Astrocyte (in vitro differentiated cells and primary cell): Measurements from ENCODE around the gene SORBS2. TPM values are rescaled to one million over a fixed set of nuclear protein-coding genes. Genes with fewer than 3 reads are reported as not detected.

Experiments
- DNase-seq: peaks from one replicate; pipeline ENCODE4 v3.0.0-alpha.2; 2010; ENCODE audit warnings: low read depth
- FAIRE-seq: peaks from 2 replicates; lab custom pipeline; 2011; peaks lifted over from hg19 to GRCh38; lab: Jason Lieb, UNC
- H2AFZ ChIP-seq: 2 replicates; pipeline ENCODE4 v1.6.0; 2012; ENCODE audit warnings: low read depth, low read length, inconsistent platforms
- H3K27ac ChIP-seq: 2 replicates; pipeline ENCODE4 v1.5.1; 2011; ENCODE audit warnings: low read depth, low read length, inconsistent platforms
- H3K27me3 ChIP-seq: 2 replicates; pipeline ENCODE4 v1.6.0; 2011; ENCODE audit warnings: low read length, inconsistent platforms; ENCODE audit not compliant: insufficient read depth
- H3K36me3 ChIP-seq: 2 replicates; pipeline ENCODE4 v1.5.1; 2011; ENCODE audit warnings: low read length, inconsistent platforms; ENCODE audit not compliant: insufficient read depth
- H3K4me1 ChIP-seq: 2 replicates; pipeline ENCODE4 v1.5.1; 2011; ENCODE audit warnings: low read length, inconsistent platforms; ENCODE audit not compliant: insufficient read depth
- H3K4me2 ChIP-seq: 2 replicates; pipeline ENCODE4 v1.6.0; 2012; ENCODE audit warnings: low read length, inconsistent platforms
- H3K4me3 ChIP-seq: 2 replicates; pipeline ENCODE4 v1.5.1; 2011; ENCODE audit warnings: low read depth, mild to moderate bottlenecking, low read length, inconsistent platforms; ENCODE audit not compliant: insufficient read depth
- H3K79me2 ChIP-seq: 2 replicates; pipeline ENCODE4 v1.6.0; 2012; ENCODE audit warnings: mild to moderate bottlenecking, low read length, inconsistent platforms; ENCODE audit not compliant: insufficient read depth
- H3K9ac ChIP-seq: 2 replicates; pipeline ENCODE4 v1.6.0; 2012; ENCODE audit warnings: mild to moderate bottlenecking, low read length, inconsistent platforms
- H3K9me3 ChIP-seq: 2 replicates; pipeline ENCODE4 v1.5.1; 2012; ENCODE audit warnings: low read depth, mild to moderate bottlenecking, low read length, inconsistent platforms; ENCODE audit not compliant: insufficient read depth
- H4K20me1 ChIP-seq: 2 replicates; pipeline ENCODE4 v1.6.0; 2012; ENCODE audit warnings: low read length, inconsistent platforms; ENCODE audit not compliant: insufficient read depth
- H3K27ac Mint-ChIP-seq: one replicate; pipeline ENCODE4 v1.8.0; 2021; ENCODE audit warnings: mild to moderate bottlenecking, mixed read lengths; ENCODE audit not compliant: unreplicated experiment
- H3K27me3 Mint-ChIP-seq: one replicate; pipeline ENCODE4 v1.8.0; 2021; ENCODE audit warnings: low read depth, mixed read lengths; ENCODE audit not compliant: unreplicated experiment
- H3K36me3 Mint-ChIP-seq: one replicate; pipeline ENCODE4 v1.8.0; 2021; ENCODE audit warnings: low read depth, mixed read lengths; ENCODE audit not compliant: unreplicated experiment
- H3K4me1 Mint-ChIP-seq: one replicate; pipeline ENCODE4 v1.8.0; 2021; ENCODE audit warnings: low read depth, mixed read lengths; ENCODE audit not compliant: unreplicated experiment
- H3K4me3 Mint-ChIP-seq: one replicate; pipeline ENCODE4 v1.8.0; 2021; ENCODE audit warnings: mild to moderate bottlenecking, moderate library complexity, mixed read lengths; ENCODE audit not compliant: unreplicated experiment
- H3K9me3 Mint-ChIP-seq: one replicate; pipeline ENCODE4 v1.8.0; 2021; ENCODE audit warnings: mild to moderate bottlenecking, mixed read lengths; ENCODE audit not compliant: unreplicated experiment
- CTCF ChIP-seq: IDR thresholded peaks from 2 replicates; pipeline ENCODE4 v1.5.1; 2011; ENCODE audit warnings: low read depth, mild to moderate bottlenecking, inconsistent platforms, low read length, moderate library complexity; ENCODE audit not compliant: insufficient read depth
- EZH2 ChIP-seq: IDR thresholded peaks from 2 replicates; pipeline ENCODE4 v1.6.1; 2012; ENCODE audit warnings: mild to moderate bottlenecking, low read length, inconsistent platforms; ENCODE audit not compliant: insufficient read depth
- total RNA-seq: library from RNA; stranded (reverse); gene quantifications from 2 replicates; pipeline ENCODE4 v1.2.1, GENCODE V29; 2021

SORBS2 gene
- total RNA-seq, 1 donor from 2014 or later, result 97.4 TPM

GRCh38 chr4:185730849-185731608, 81.0 kb downstream of the SORBS2 start:
- Histone ChIP-seq H3K36me3 (no peaks in the 10 kb centered on the region), H3K79me2 (peaks cover 5% of the 10 kb centered on the region), H4K20me1 (no peaks in the 10 kb centered on the region), H3K4me2 (no peak overlapping the region), H3K9ac (no peak overlapping the region), H3K27ac (no peak overlapping the region), H3K4me3 (no peak overlapping the region), H3K27me3 (no peaks in the 10 kb centered on the region), H3K4me1 (peaks cover 5% of the 10 kb centered on the region), H3K9me3 (no peaks in the 10 kb centered on the region), H2AFZ (no peak overlapping the region)
- Mint-ChIP-seq H3K9me3 (peaks cover 3% of the 10 kb centered on the region), H3K27me3 (no peaks in the 10 kb centered on the region), H3K36me3 (peaks cover 26% of the 10 kb centered on the region), H3K27ac (peak overlapping the region; percentile 83), H3K4me1 (peaks cover 36% of the 10 kb centered on the region), H3K4me3 (no peak overlapping the region)
- DNase-seq, result no peak
- peak; percentile 5 for FAIRE-seq
- TF ChIP-seq EZH2, result no peak
- no peak for TF ChIP-seq CTCF

GRCh38 chr4:185730387-185730786, 81.6 kb downstream of the SORBS2 start:
- H3K4me1 Mint-ChIP-seq, result peaks cover 36% of the 10 kb centered on the region
- Histone ChIP-seq H3K4me3 (no peak overlapping the region), H3K9me3 (no peaks in the 10 kb centered on the region), H3K9ac (no peak overlapping the region), H4K20me1 (no peaks in the 10 kb centered on the region), H3K79me2 (peaks cover 2% of the 10 kb centered on the region), H3K36me3 (no peaks in the 10 kb centered on the region), H2AFZ (no peak overlapping the region), H3K4me2 (no peak overlapping the region), H3K27me3 (no peaks in the 10 kb centered on the region), H3K4me1 (peaks cover 5% of the 10 kb centered on the region), H3K27ac (no peak overlapping the region)
- H3K9me3 Mint-ChIP-seq, result peaks cover 3% of the 10 kb centered on the region
- FAIRE-seq, result no peak
- H3K4me3 Mint-ChIP-seq, result no peak overlapping the region
- TF ChIP-seq CTCF, result no peak
- no peak for TF ChIP-seq EZH2
- H3K27ac Mint-ChIP-seq, result peak overlapping the region; percentile 90
- H3K36me3 Mint-ChIP-seq, result peaks cover 26% of the 10 kb centered on the region
- H3K27me3 Mint-ChIP-seq, result no peaks in the 10 kb centered on the region
- DNase-seq, result peak; percentile 63

GRCh38 chr4:185729391-185729804, 82.6 kb downstream of the SORBS2 start:
- H3K79me2 ChIP-seq, result no peaks in the 10 kb centered on the region
- H4K20me1 ChIP-seq, result no peaks in the 10 kb centered on the region
- TF ChIP-seq CTCF (no peak), EZH2 (no peak)
- Mint-ChIP-seq H3K4me1 (peaks cover 32% of the 10 kb centered on the region), H3K36me3 (peaks cover 26% of the 10 kb centered on the region), H3K27me3 (no peaks in the 10 kb centered on the region), H3K4me3 (no peak overlapping the region), H3K9me3 (peaks cover 3% of the 10 kb centered on the region), H3K27ac (peak overlapping the region; percentile 90)
- H3K27ac ChIP-seq, result no peak overlapping the region
- no peak overlapping the region for H2AFZ ChIP-seq
- H3K27me3 ChIP-seq, result no peaks in the 10 kb centered on the region
- H3K4me3 ChIP-seq, result no peak overlapping the region
- FAIRE-seq (peak; percentile 67), DNase-seq (no peak)
- H3K4me1 ChIP-seq, result peaks cover 5% of the 10 kb centered on the region
- no peak overlapping the region for H3K4me2 ChIP-seq
- no peak overlapping the region for H3K9ac ChIP-seq
- no peaks in the 10 kb centered on the region for H3K36me3 ChIP-seq
- H3K9me3 ChIP-seq, result no peaks in the 10 kb centered on the region
